ENCODE measurements around the gene KRTAP1-3.

Gene KRTAP1-3

DNA sequence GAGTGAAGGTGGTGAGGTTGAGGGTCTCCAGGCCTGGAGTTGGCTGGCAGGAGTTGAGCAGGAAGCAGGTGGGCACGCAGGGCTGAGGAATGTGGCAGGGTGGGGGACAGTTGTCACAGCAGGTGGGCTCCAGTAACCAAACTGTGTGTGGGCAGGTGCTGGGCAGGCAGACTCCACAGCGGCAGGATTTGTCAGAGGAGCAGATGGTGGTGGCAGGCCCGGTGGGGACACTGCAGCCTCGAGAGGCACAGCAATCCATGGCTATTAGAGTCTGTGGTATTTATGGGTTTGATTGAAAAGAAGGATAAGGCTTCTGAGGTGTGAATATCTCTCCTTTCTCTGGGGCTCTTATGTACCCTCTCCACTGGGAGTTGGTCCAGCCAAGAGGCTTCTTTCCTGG lies 40.8 kb downstream of the KRTAP1-3 start, which contains the start of gene KRTAP3-3:
TSS of gene KRTAP3-3 (minus strand) at position 326 of the 400 bp plus-strand sequence. CDS start at position 259, 67 bp downstream.
- TF ChIP-seq, protein P1, sequence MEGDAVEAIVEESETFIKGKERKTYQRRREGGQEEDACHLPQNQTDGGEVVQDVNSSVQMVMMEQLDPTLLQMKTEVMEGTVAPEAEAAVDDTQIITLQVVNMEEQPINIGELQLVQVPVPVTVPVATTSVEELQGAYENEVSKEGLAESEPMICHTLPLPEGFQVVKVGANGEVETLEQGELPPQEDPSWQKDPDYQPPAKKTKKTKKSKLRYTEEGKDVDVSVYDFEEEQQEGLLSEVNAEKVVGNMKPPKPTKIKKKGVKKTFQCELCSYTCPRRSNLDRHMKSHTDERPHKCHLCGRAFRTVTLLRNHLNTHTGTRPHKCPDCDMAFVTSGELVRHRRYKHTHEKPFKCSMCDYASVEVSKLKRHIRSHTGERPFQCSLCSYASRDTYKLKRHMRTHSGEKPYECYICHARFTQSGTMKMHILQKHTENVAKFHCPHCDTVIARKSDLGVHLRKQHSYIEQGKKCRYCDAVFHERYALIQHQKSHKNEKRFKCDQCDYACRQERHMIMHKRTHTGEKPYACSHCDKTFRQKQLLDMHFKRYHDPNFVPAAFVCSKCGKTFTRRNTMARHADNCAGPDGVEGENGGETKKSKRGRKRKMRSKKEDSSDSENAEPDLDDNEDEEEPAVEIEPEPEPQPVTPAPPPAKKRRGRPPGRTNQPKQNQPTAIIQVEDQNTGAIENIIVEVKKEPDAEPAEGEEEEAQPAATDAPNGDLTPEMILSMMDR (IDR thresholded peaks at IDR 0.05; ENCODE audit: low read depth, low read length): no peak
- no peak within 1 kb of the TSS for H3K4me3 ChIP-seq (replicated peaks in 1 of 2; ENCODE audit: low read depth in 2 of 2, low read length in 2 of 2)
- no peak for DNase-seq (ENCODE audit: low read depth in 2 of 2)

DNA sequence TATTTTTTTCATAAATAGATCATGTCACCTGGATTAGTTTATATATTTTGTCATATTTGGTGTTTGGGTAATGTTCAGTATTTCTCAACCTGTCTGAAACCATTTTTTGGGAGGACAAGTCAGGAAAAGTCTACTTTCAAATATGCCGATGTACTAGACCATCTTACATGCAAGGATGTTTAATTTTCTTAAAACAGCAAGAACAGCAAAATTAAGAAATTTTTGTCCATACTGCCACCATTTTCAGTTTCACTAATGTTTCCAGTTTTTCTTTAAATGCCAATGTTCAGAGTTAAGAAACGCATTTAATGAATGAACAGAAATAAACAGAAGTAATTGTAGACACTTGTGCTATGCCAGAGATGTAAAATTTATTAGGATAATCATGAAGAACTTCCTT lies 41.6 kb downstream of the KRTAP1-3 start:
- DNase-seq (ENCODE audit: low read depth in 2 of 2): no peak
- TF ChIP-seq, protein P1 (IDR thresholded peaks at IDR 0.05; ENCODE audit: low read depth, low read length): no peak
- H3K4me3 ChIP-seq (replicated peaks in 1 of 2; ENCODE audit: low read depth in 2 of 2, low read length in 2 of 2): no peak overlapping the region

DNA sequence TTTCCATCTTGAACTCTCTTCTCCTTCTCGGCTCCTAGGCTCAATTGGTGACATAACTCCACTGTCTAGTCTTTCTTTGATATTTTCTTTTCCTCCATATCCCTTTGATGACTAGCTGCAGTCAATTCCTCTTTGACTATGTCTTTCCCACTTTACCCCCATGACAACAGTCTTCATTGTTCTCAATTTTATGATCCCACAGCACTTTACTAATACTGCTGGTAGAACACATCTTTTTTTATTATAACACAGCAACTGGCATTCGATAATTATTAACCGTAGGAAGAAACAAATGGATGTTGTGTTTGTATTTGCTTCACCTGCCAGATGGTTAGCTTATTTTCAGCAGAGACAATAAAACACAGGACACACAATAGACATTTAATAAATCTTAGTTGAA lies 42.0 kb downstream of the KRTAP1-3 start:
- no peak for DNase-seq (ENCODE audit: low read depth in 2 of 2)
- TF ChIP-seq, protein P1 (IDR thresholded peaks at IDR 0.05; ENCODE audit: low read depth, low read length): no peak
- H3K4me3 ChIP-seq (replicated peaks in 1 of 2; ENCODE audit: low read depth in 2 of 2, low read length in 2 of 2): no peak overlapping the region

DNA sequence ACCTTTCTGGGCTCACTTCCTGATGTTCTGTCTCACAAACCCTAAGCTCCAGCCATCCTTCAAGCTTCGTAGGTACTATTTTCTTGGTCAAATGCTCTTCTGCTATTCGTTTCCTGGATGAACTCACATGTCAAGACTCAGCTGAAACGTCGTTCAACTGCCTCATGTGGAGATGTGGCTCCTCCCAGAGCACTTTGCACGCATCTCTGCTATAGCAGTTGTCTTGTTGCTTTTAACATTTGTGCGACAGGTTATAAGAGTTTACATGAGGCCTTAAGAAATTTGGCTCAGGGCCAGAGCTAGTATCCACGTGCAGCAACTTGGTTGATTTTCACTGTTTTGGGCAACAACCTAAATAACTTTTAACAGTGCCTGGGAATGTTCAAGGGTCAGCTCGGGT lies 47.8 kb downstream of the KRTAP1-3 start:
- TF ChIP-seq, protein P1 (IDR thresholded peaks at IDR 0.05; ENCODE audit: low read depth, low read length): no peak
- no peak overlapping the region for H3K4me3 ChIP-seq (replicated peaks in 1 of 2; ENCODE audit: low read depth in 2 of 2, low read length in 2 of 2)
- DNase-seq (ENCODE audit: low read depth in 2 of 2): no peak

DNA sequence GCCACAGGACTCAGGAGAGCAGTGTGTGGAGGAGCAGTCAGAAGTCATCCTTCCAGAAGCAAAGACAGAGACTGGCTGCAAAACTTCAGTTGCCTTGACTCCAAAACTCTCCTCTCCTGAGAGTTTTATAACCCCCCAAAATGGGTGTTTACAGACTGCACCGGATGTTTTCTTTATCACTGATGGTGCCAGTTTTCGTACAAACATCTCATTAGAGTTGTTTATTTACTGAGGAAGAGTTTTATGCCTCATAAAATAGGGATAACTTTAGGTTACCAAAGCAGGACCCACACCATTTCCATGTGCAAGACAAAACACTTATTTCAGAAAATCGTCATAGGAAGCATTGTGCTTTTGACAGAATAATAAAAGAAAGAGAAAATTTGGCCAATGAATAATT lies 50.4 kb downstream of the KRTAP1-3 start, which contains the start of gene KRT40:
TSS of gene KRT40 (minus strand) at position 101 of the 400 bp plus-strand sequence. CDS start at position 48, 53 bp downstream.
- H3K4me3 ChIP-seq (replicated peaks in 1 of 2; ENCODE audit: low read depth in 2 of 2, low read length in 2 of 2): no peak within 1 kb of the TSS
- TF ChIP-seq, protein P1 (IDR thresholded peaks at IDR 0.05; ENCODE audit: low read depth, low read length): no peak
- no peak for DNase-seq (ENCODE audit: low read depth in 2 of 2)

All from cardiac fibroblast (primary cell).